ENCODE results near the gene SRRM4. TPM values are rescaled to one million over a fixed set of nuclear protein-coding genes. Genes with fewer than 3 reads are reported as not detected.
"Not testable (repeated sequence)": the region's sequence is repeated elsewhere in the genome, so short reads cannot be mapped to it uniquely, and the experiment has no call there.

SRRM4 gene
- total RNA-seq, 2 experiments from 2014 or later = not detected

GRCh38 chr12:119082496-119082895 is 101.2 kb downstream of the SRRM4 start:
- ATAC-seq = no peak
- Mint-ChIP-seq H3K27ac (no peak overlapping the region), H3K9me3 (ENCODE audit: insufficient read depth) (no peaks in the 10 kb centered on the region), H3K27me3 (ENCODE audit: low read depth) (no peaks in the 10 kb centered on the region), H3K4me3 (no peak overlapping the region), H3K36me3 (ENCODE audit: low read depth) (no peaks in the 10 kb centered on the region), H3K4me1 (ENCODE audit: low read depth) (no peaks in the 10 kb centered on the region)
- DNase-seq = no peak
- POLR2A ChIA-PET = interaction anchor here (0.6 kb wide), 1 partner anchor 256 kb away, joined by 3 read pairs; no protein-coding TSS in a partner anchor
- CTCF ChIA-PET = no interaction called here

- ChIA-PET CTCF (no interaction called here), POLR2A (no interaction called here)
- ATAC-seq = no peak
- Mint-ChIP-seq H3K36me3 (ENCODE audit: low read depth) (no peaks in the 10 kb centered on the region), H3K4me3 (no peak overlapping the region), H3K27me3 (ENCODE audit: low read depth) (no peaks in the 10 kb centered on the region), H3K27ac (no peak overlapping the region), H3K4me1 (ENCODE audit: low read depth) (no peaks in the 10 kb centered on the region), H3K9me3 (ENCODE audit: insufficient read depth) (no peaks in the 10 kb centered on the region)
- no peak for DNase-seq
These were observed 107.5 kb downstream of the SRRM4 start for GRCh38 chr12:119088685-119089379.

GRCh38 chr12:119089380-119090013 is 108.2 kb downstream of the SRRM4 start:
- H3K27me3 Mint-ChIP-seq (ENCODE audit: low read depth) = no peaks in the 10 kb centered on the region
- H3K36me3 Mint-ChIP-seq (ENCODE audit: low read depth) = no peaks in the 10 kb centered on the region
- H3K4me1 Mint-ChIP-seq (ENCODE audit: low read depth) = no peaks in the 10 kb centered on the region
- POLR2A ChIA-PET = no interaction called here
- ATAC-seq = no peak
- H3K27ac Mint-ChIP-seq = no peak overlapping the region
- no peak for DNase-seq
- no peaks in the 10 kb centered on the region for H3K9me3 Mint-ChIP-seq (ENCODE audit: insufficient read depth)
- CTCF ChIA-PET = no interaction called here
- no peak overlapping the region for H3K4me3 Mint-ChIP-seq

GRCh38 chr12:119090276-119090675 is 108.9 kb downstream of the SRRM4 start:
- Mint-ChIP-seq H3K4me1 (ENCODE audit: low read depth) (no peaks in the 10 kb centered on the region), H3K9me3 (ENCODE audit: insufficient read depth) (no peaks in the 10 kb centered on the region), H3K36me3 (ENCODE audit: low read depth) (no peaks in the 10 kb centered on the region), H3K27me3 (ENCODE audit: low read depth) (no peaks in the 10 kb centered on the region), H3K4me3 (no peak overlapping the region), H3K27ac (no peak overlapping the region)
- DNase-seq (no peak), ATAC-seq (no peak)
- POLR2A ChIA-PET = no interaction called here
- CTCF ChIA-PET = no interaction called here

- Mint-ChIP-seq H3K27ac (no peak overlapping the region), H3K36me3 (ENCODE audit: low read depth) (no peaks in the 10 kb centered on the region), H3K9me3 (ENCODE audit: insufficient read depth) (no peaks in the 10 kb centered on the region), H3K4me1 (ENCODE audit: low read depth) (no peaks in the 10 kb centered on the region), H3K4me3 (no peak overlapping the region), H3K27me3 (ENCODE audit: low read depth) (no peaks in the 10 kb centered on the region)
- no peak for ATAC-seq
- ChIA-PET POLR2A (no interaction called here), CTCF (no interaction called here)
- DNase-seq = no peak
These were observed 109.5 kb downstream of the SRRM4 start for GRCh38 chr12:119090865-119091264.

GRCh38 chr12:119096429-119097202 is 115.3 kb downstream of the SRRM4 start:
- peaks cover 4% of the 10 kb centered on the region for H3K9me3 Mint-ChIP-seq (ENCODE audit: insufficient read depth)
- H3K27me3 Mint-ChIP-seq (ENCODE audit: low read depth) = no peaks in the 10 kb centered on the region
- H3K4me3 Mint-ChIP-seq = no peak overlapping the region
- H3K36me3 Mint-ChIP-seq (ENCODE audit: low read depth) = no peaks in the 10 kb centered on the region
- ChIA-PET POLR2A (no interaction called here), CTCF (no interaction called here)
- DNase-seq (no peak), ATAC-seq (no peak)
- H3K27ac Mint-ChIP-seq = no peak overlapping the region
- H3K4me1 Mint-ChIP-seq (ENCODE audit: low read depth) = no peaks in the 10 kb centered on the region

GRCh38 chr12:119100933-119101332 is 119.6 kb downstream of the SRRM4 start:
- Mint-ChIP-seq H3K27ac (no peak overlapping the region), H3K4me3 (no peak overlapping the region), H3K9me3 (ENCODE audit: insufficient read depth) (peaks cover 4% of the 10 kb centered on the region), H3K27me3 (ENCODE audit: low read depth) (no peaks in the 10 kb centered on the region), H3K36me3 (ENCODE audit: low read depth) (no peaks in the 10 kb centered on the region), H3K4me1 (ENCODE audit: low read depth) (no peaks in the 10 kb centered on the region)
- POLR2A ChIA-PET = no interaction called here
- no peak for DNase-seq
- CTCF ChIA-PET = no interaction called here
- ATAC-seq = no peak

GRCh38 chr12:119102274-119102673 is 120.9 kb downstream of the SRRM4 start:
- POLR2A ChIA-PET = no interaction called here
- H3K9me3 Mint-ChIP-seq (ENCODE audit: insufficient read depth) = peaks cover 4% of the 10 kb centered on the region
- no peak for ATAC-seq

GRCh38 chr12:119102714-119103113 is 121.4 kb downstream of the SRRM4 start:
- no peak overlapping the region for H3K27ac Mint-ChIP-seq
- CTCF ChIA-PET = no interaction called here
- H3K9me3 Mint-ChIP-seq (ENCODE audit: insufficient read depth) = peaks cover 4% of the 10 kb centered on the region
- H3K27me3 Mint-ChIP-seq (ENCODE audit: low read depth) = no peaks in the 10 kb centered on the region
- no peaks in the 10 kb centered on the region for H3K36me3 Mint-ChIP-seq (ENCODE audit: low read depth)
- ATAC-seq (no peak), DNase-seq (no peak)
- no peak overlapping the region for H3K4me3 Mint-ChIP-seq
- no peaks in the 10 kb centered on the region for H3K4me1 Mint-ChIP-seq (ENCODE audit: low read depth)
- POLR2A ChIA-PET = no interaction called here

More at GRCh38 chr12:119102274-119102673, 120.9 kb downstream of the SRRM4 start:
- CTCF ChIA-PET = no interaction called here
- H3K4me3 Mint-ChIP-seq = no peak overlapping the region
- H3K27ac Mint-ChIP-seq = no peak overlapping the region
- H3K27me3 Mint-ChIP-seq (ENCODE audit: low read depth) = no peaks in the 10 kb centered on the region
- H3K36me3 Mint-ChIP-seq (ENCODE audit: low read depth) = no peaks in the 10 kb centered on the region
- no peak for DNase-seq
- no peaks in the 10 kb centered on the region for H3K4me1 Mint-ChIP-seq (ENCODE audit: low read depth)

- H3K27me3 Mint-ChIP-seq (ENCODE audit: low read depth); ATAC-seq; H3K9me3 Mint-ChIP-seq (ENCODE audit: insufficient read depth); CTCF ChIA-PET; DNase-seq; H3K4me3 Mint-ChIP-seq; H3K36me3 Mint-ChIP-seq (ENCODE audit: low read depth); H3K27ac Mint-ChIP-seq; H3K4me1 Mint-ChIP-seq (ENCODE audit: low read depth); POLR2A ChIA-PET: not testable (repeated sequence)
These were observed 123.6 kb downstream of the SRRM4 start for GRCh38 chr12:119104969-119105368.

- ChIA-PET POLR2A (no interaction called here), CTCF (interaction anchor here (0.8 kb wide), 1 partner anchor 299 kb away, joined by 4 read pairs; no protein-coding TSS in a partner anchor)
- Mint-ChIP-seq H3K27me3 (ENCODE audit: low read depth) (no peaks in the 10 kb centered on the region), H3K36me3 (ENCODE audit: low read depth) (no peaks in the 10 kb centered on the region), H3K4me3 (no peak overlapping the region), H3K4me1 (ENCODE audit: low read depth) (no peaks in the 10 kb centered on the region), H3K9me3 (ENCODE audit: insufficient read depth) (no peaks in the 10 kb centered on the region), H3K27ac (no peak overlapping the region)
- ATAC-seq = no peak
- no peak for DNase-seq
These were observed 132.2 kb downstream of the SRRM4 start for GRCh38 chr12:119113496-119113986.

GRCh38 chr12:119114294-119114693 is 133.0 kb downstream of the SRRM4 start:
- CTCF ChIA-PET = no interaction called here
- DNase-seq = no peak
- H3K36me3 Mint-ChIP-seq (ENCODE audit: low read depth) = no peaks in the 10 kb centered on the region
- no peaks in the 10 kb centered on the region for H3K4me1 Mint-ChIP-seq (ENCODE audit: low read depth)
- H3K9me3 Mint-ChIP-seq (ENCODE audit: insufficient read depth) = no peaks in the 10 kb centered on the region
- H3K4me3 Mint-ChIP-seq = no peak overlapping the region
- no peaks in the 10 kb centered on the region for H3K27me3 Mint-ChIP-seq (ENCODE audit: low read depth)
- ATAC-seq = no peak
- POLR2A ChIA-PET = no interaction called here
- no peak overlapping the region for H3K27ac Mint-ChIP-seq

Data from activated CD8-positive, alpha-beta T cell treated with anti-CD3 and anti-CD28 coated beads, Interleukin-2, amount 10 ng/mL, durations not matched to agents 7 days and 5 days (primary cell).